Natural killer cell (primary cell): ENCODE data around the gene NIPSNAP3A. TPM values are rescaled to one million over a fixed set of nuclear protein-coding genes. Genes with fewer than 3 reads are reported as not detected.

Experiments used
- total RNA-seq, 4 donors: library from RNA; stranded (reverse); fragments of 120-200 nt in 1 of 4; gene quantifications; one replicate each; pipeline versions ENCODE4 v1.2.3 to v1.2.4, GENCODE V29; 2013 to 2022

NIPSNAP3A gene
- total RNA-seq, 3 donors from 2014 or later (not counting 1 experiment from before 2014, with no cell fraction given): 9.0 to 11.2 (median 9.8) TPM

Other genes starting within 250 kb of the NIPSNAP3A start
- gene OR13F1, start 243.4 kb upstream of the NIPSNAP3A start, total RNA-seq: not detected
- gene OR13C4, start 220.5 kb upstream of the NIPSNAP3A start, total RNA-seq: not detected
- gene OR13C3, start 210.8 kb upstream of the NIPSNAP3A start, total RNA-seq: not detected
- not detected for gene OR13C8, start 178.5 kb upstream of the NIPSNAP3A start, total RNA-seq
- gene OR13C5, start 148.3 kb upstream of the NIPSNAP3A start, total RNA-seq: not detected
- gene OR13C2, start 142.1 kb upstream of the NIPSNAP3A start, total RNA-seq: not detected
- gene OR13C9, start 129.5 kb upstream of the NIPSNAP3A start, total RNA-seq: not detected
- not detected for gene OR13D1, start 53.2 kb upstream of the NIPSNAP3A start, total RNA-seq
- 1 to 10 TPM in 1 of 3 donors, under 1 TPM in 2; 0.78 to 1.1 (median 0.79) TPM for gene NIPSNAP3B, start 16.4 kb downstream of the NIPSNAP3A start, total RNA-seq
- 10 to 100 TPM in 1 of 3 donors, 1 to 10 TPM in 2; 1.9 to 10.8 (median 4.8) TPM for gene ABCA1, start 180.5 kb downstream of the NIPSNAP3A start, total RNA-seq